ENCODE data around the gene PPP1R26. TPM values are rescaled to one million over a fixed set of nuclear protein-coding genes. Genes with fewer than 3 reads are reported as not detected.

Gene PPP1R26
- polyA plus RNA-seq, 1 of the 3 experiments (the other 2 are of a cell fraction) = 20.1 TPM

GRCh38 chr9:135512241-135512603, 32.6 kb downstream of the PPP1R26 start:
- Histone ChIP-seq H3K27me3 (ENCODE audit: insufficient read depth) (no peaks in the 10 kb centered on the region), H2AFZ (ENCODE audit: low read depth) (no peak overlapping the region), H3K27ac (ENCODE audit: low read depth in 2 of 2, low read length in 1 of 2) (no peak overlapping the region), H3K9ac (no peak overlapping the region), H3K79me2 (ENCODE audit: insufficient read depth) (no peaks in the 10 kb centered on the region), H3K4me1 (ENCODE audit: control insufficient read depth in 1 of 2, insufficient read depth in 2 of 2, low read depth in 1 of 2, low read length in 1 of 2) (no peaks in the 10 kb centered on the region; a peak in 1 of 4 replicates), H3K36me3 (replicated peaks in 1 of 2; ENCODE audit: control insufficient read depth in 1 of 2, insufficient read depth in 2 of 2, low read length in 1 of 2) (no peaks in the 10 kb centered on the region), H3K4me2 (no peak overlapping the region), H3K4me3 (ENCODE audit: low read depth in 2 of 2, low read length in 1 of 2) (no peak overlapping the region), H3K9me2 (no peaks in the 10 kb centered on the region), H4K20me1 (ENCODE audit: insufficient read depth) (no peaks in the 10 kb centered on the region), H3F3A (replicated peaks; ENCODE audit: insufficient read depth) (no peaks in the 10 kb centered on the region), H3K9me3 (no peaks in the 10 kb centered on the region)
- 72% methylated on average over 10 of the region's 10 CpGs for WGBS (ENCODE audit: low lambda C conversion rate)
- TF ChIP-seq EP300 (IDR thresholded peaks at IDR 0.05; ENCODE audit: borderline replicate concordance in 1 of 2, low read depth in 1 of 2, low read length in 1 of 2) (no peak), RCOR1 (IDR thresholded peaks at IDR 0.05; ENCODE audit: low read length) (no peak), TAF1 (IDR thresholded peaks at IDR 0.05; ENCODE audit: borderline replicate concordance, low read depth, low read length) (no peak), TCF12 (IDR thresholded peaks at IDR 0.05) (no peak), FOXJ3 (CRISPR knock-in tag; IDR thresholded peaks at IDR 0.05) (no peak), RAD21 (IDR thresholded peaks at IDR 0.05; ENCODE audit: low read length) (no peak), RXRA (IDR thresholded peaks at IDR 0.05; ENCODE audit: borderline replicate concordance, low read depth) (no peak), SMC3 (IDR thresholded peaks at IDR 0.05; ENCODE audit: low read depth, low read length) (no peak), USF1 (IDR thresholded peaks at IDR 0.05; ENCODE audit: borderline replicate concordance, low read depth) (no peak), NFIC (IDR thresholded peaks at IDR 0.05; ENCODE audit: borderline replicate concordance) (no peak), MAX (IDR thresholded peaks at IDR 0.05; ENCODE audit: low read depth) (no peak), CTCF (IDR thresholded peaks at IDR 0.05) (no peak), PBX3 (IDR thresholded peaks at IDR 0.05) (no peak)
- TF ChIP-seq, protein P1, sequence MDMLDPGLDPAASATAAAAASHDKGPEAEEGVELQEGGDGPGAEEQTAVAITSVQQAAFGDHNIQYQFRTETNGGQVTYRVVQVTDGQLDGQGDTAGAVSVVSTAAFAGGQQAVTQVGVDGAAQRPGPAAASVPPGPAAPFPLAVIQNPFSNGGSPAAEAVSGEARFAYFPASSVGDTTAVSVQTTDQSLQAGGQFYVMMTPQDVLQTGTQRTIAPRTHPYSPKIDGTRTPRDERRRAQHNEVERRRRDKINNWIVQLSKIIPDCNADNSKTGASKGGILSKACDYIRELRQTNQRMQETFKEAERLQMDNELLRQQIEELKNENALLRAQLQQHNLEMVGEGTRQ (IDR thresholded peaks at IDR 0.05; ENCODE audit: borderline replicate concordance, low read depth, low read length) = no peak
- ChIA-PET POLR2A (no interaction called here), CTCF (interaction anchor here (3.2 kb wide), 1 partner anchor 7 kb away, joined by 23 read pairs; no protein-coding TSS in a partner anchor)
- DNase-seq = no peak
